Esophagus mucosa (tissue), 1 donor: ENCODE data around the gene MAMDC2. TPM values are rescaled to one million over a fixed set of nuclear protein-coding genes. Genes with fewer than 3 reads are reported as not detected.

ENCODE experiments used
- ATAC-seq: fragments of 200-7000 bp; cut with Tn5 transposase; one replicate; pipeline ENCODE4 v1.9.1; 2020
- total RNA-seq: library from RNA; stranded (reverse); gene quantifications from one replicate; pipeline ENCODE4 v1.2.4, GENCODE V29; 2023
- donor health status: DM: yes; HTN: yes; CAD: no.

The MAMDC2 gene
- total RNA-seq, 1 donor from 2014 or later = 1.3 TPM

DNA sequence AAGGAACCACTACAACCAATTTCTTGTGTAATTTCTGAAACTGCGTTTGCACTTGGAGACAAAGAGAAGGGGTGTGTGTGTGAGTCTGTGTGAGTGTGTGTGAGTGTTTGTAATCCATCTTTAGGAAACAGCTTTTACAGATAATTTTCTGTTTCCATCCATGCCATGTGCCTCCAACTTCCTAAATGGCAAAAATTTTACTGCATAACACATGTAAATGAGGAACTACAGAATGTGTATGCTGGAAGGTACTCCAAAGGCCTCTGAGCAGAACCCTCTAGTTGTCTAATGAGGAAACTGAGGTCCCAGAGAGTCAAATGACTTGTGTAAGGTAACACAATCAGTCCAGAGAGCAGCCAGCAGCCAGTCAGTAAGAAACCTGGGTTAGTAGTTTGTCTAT lies 20.8 kb downstream of the MAMDC2 start:
- ATAC-seq = no peak

DNA sequence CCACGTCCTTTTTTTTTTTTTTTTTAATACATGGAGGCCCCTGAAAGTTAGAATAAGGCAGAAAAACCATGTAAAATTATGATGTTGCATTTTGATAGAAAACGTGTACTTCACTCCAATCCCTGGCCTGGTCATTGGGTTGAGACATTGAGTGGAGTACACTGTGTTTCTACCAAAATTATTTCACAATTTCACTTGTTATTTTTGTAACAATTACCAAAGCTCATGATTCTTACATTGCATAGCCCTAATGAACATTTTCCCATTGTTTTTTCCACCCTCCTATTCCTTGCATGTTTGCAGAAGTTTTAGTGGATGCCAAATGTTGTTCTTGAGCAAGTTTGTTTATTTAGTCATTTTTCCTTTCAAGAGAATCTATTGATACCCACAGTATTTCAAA lies 21.9 kb downstream of the MAMDC2 start:
- ATAC-seq = no peak

DNA sequence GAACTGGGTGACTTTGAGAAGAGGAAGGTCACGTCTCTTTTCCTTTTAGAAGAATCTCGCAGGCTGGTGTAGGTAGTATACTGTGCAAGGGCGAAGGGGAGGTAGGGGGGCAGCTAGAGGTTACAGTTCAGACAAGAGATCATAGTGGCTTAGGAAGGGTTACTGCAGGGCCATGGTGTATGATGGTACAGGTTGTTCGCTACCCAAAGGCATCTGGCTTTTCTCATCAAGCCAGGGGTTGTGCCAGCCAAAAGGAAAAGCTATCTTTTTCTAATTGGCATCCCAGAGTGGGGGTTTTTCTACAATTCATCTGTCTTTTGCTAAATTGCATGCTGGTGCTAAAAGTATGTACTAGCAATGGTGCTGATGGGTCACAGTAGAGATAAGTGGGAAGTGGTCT lies 22.8 kb downstream of the MAMDC2 start:
- no peak for ATAC-seq

DNA sequence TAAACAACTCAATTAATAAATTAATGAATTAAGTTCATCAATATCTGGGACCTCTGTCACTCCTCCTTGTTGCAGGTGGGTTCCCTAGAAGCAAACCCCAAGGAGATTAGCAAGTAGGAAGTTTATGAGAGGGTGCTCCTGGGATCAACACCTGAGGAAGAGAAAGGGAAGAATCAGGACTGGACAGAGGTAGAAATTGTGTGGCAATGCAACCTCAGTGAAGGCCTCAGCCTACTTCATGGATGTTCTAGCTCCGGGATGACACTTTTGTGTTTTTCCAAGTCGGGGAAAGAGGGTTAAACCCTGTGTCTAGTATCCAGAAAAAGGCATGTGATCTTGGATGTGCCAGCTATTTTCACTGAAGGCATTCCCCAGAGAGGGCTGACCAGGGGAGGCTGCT lies 23.2 kb downstream of the MAMDC2 start:
- ATAC-seq = no peak

DNA sequence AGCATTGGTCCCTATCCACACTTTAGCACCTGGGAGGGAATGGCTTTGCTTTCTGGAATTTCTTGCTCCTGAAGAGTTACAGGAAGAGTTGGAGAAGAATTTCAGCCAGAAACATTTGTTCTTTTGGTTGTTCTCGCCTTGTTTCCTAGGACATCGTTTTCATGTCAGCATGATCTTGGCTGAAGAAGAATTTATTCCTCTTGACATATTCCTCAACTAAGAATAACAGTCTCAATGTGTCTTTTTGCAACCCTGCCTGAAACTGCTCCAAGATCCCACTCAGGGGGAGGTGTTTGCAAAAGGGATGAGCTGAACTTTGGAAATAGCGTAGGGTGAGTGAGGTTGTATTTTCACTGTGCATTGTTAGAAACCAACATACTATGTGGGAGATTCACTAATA lies 26.1 kb downstream of the MAMDC2 start:
- no peak for ATAC-seq

DNA sequence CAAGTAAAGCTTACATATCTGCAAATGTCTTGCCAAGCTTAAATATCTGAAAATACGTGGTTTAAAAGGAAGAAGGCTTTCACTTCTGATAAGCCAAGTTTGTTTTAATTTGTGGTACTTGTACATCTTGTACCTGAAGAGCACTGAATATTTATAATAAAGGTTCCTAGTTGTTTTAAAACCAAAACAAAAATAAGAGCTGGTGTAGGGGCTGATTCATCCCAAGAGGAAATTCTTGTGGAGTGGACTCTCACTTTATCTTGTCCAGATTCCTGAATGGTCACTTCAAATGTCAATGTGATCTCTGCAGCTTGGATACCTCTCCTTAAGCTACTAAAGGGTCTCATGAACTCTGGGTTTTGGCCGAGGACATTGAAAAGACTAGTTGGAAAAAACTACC lies 29.5 kb downstream of the MAMDC2 start:
- ATAC-seq = no peak

DNA sequence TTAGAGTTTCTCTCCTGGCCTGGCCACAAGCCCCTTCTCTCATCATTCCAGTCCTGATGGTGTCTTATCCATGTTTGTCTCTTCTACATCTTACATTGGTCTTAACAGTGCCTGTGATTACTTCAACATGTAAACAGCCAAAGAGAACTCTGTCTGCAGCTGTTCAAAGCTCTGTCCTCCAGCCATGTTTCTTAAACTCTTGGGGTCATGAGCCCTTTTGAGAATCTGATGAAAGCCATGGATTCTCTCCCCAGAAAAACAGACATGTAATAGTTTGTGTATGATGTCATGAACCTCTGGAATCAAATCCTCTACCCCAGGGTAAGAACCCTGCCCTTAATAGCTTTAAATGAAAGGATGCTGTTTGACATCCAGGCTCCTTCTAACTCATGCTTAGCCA lies 30.1 kb downstream of the MAMDC2 start:
- ATAC-seq = no peak

DNA sequence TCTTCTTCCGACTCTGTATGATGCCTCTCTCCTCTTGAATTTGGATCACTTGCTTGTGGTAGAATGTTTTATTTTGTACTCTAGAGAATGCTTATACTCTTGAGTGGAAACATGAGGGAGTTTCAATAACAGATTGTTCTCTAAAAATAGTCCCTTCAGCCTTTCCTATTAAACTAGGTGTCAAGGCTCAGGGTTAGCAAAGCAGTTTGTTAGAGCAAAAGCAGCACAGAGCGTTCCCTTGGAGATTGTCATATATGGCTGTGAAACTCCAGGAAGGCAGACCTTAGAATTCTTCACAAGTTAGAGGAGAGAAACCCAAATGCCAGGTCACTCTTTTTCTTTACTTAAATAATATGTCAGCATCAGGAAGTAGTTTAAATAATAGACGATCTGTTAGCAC lies 33.0 kb downstream of the MAMDC2 start:
- ATAC-seq = no peak

DNA sequence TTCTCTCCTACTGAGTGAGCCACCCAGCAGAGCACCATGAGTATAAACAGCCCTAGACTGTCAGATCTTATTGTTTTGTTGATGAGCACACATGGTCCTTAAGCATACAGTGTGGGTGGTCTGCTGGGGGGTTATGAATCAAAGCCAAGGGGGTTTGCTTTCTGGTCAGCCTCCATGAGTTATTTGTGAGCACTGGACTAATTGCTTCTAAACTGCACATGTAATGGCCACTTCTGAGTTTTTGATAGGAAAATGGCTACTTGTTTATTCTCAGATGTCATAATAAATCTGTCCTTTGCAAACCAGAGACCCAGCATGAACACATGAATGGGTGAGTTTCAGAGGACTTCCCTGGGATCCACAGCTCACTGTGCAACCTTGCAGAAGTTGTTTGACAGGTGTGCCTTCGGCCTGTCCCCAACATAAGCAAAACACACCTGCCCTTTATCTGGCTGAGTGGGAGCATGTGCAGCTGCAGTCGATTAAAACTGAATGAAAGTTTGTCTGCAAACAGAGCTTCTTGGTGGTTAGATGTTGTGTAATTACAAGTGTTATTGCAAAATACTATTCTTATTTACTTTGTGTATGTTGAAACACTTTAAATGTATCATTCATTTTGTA lies 35.9 kb downstream of the MAMDC2 start:
- ATAC-seq = no peak

DNA sequence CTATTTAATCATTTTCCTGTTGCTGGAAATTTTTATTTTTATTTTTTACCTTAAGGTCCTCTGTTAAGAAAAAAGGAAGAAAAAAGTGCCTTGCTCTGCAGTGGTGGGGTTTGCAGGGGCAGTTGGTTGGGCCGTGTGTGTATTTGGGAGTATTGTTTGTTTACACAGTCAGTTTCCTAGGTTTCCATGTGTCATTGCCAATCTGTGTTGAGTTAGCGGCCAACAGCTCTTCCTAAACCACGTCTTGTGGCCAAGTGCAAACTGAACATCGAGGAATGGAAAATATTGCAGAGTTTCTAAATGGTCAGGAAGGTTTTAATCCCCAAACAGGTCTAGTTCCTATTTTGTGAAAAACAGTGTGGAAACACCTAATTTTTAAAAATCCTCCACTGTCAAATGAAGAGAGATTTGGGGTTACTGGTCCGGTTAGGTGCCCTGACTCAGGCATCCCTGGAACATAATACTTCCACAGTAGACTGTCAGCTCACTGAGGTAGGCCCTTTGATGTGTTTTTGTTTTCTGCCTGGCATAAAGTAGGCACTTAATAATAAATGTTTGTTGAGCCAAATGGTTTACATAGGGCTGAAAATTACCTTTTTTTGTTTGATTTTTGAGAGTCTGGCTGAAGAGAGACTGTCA lies 37.0 kb downstream of the MAMDC2 start:
- no peak for ATAC-seq

DNA sequence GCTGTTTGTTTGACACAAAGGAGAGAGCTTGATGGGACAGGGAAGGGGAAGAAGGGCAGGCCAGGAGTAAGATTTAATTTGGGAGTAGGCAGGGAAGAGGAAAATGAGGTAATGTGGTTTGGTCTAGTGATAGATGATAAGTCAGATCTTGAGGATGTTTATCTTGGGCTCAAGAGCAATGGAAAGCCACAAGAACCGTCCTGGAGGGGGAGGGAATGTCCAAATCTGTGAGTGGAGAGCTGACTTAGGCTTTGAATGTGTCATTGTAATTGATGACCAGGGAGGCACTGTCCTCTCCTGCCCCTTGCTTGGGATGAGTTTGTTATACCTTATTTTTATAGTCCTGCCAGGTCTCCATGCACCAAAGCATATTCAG lies 37.5 kb downstream of the MAMDC2 start:
- no peak for ATAC-seq

DNA sequence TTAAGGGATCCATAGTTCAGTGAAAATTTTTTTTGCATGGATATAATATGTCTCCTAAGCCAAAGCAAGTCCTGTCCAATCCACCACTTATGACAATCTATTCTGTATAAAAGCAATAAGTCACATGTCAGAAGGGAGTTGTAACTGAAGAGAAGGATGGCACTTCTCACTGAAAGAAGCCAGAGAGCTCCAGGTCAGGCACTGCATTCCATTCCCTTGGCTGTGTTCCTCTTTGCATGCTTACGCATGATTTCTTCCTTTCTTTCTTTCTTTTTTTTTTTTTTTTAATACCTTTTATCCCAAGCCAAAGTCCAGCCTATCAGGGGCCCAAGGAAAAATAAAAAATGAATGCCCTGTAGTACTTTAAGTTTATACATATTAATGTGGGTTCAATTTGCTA lies 39.8 kb downstream of the MAMDC2 start:
- ATAC-seq = no peak

DNA sequence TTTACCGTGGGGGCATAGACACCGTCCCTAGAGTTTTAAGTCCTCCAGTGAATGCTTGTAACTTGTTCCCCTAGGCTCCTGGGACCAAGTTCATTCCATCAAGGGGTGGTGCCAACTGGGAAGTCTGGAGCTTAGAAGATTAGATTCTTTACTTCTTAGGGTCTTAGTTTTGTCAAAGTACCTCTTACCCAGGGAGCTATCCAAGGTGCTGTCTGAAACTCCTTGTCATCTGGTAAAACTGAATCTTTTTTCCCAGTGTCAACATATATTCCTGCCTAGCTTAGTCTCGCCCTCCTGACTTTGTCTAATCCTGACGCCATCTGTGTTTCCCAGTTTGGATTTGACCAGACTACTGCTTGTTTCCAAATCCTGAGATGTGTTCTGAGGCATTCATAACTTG lies 41.6 kb downstream of the MAMDC2 start:
- no peak for ATAC-seq

DNA sequence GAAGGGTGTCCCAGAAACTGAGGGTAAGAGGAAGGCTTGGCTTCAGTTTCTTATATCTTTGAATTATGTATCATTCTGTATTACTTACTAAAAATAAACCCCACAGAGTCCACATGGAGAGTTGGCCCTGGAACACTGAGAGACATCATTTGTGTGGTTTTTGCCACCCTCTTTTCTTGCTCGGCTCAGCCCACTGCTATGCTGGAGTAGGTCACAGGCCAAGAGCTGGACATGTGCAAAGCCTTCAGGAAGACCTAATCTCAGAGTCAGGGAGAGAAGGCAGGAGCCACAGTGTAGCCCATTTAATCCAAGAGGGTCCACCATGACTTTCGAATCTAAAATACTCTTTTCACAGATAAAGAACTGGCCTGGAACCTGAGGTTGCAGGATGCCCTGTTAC lies 47.5 kb downstream of the MAMDC2 start:
- ATAC-seq = no peak

DNA sequence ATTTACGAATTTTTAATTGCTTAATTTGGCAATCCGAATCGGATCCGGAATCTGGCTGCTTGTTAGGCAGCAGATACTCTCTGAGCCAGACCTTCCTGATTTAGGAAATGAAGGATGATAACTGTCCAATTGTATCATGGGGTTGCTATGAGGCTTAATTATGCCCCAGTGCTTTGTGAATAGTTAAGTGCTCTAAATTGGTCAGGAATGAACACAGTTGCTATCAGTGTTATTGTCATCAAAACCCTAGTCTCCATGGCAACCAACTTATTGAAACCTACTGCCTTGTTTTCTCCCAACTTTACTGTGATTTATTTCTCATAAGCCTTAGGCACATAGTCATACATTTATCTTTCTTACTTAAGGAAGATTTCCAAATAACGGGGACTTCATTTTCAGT lies 47.9 kb downstream of the MAMDC2 start:
- ATAC-seq = no peak

DNA sequence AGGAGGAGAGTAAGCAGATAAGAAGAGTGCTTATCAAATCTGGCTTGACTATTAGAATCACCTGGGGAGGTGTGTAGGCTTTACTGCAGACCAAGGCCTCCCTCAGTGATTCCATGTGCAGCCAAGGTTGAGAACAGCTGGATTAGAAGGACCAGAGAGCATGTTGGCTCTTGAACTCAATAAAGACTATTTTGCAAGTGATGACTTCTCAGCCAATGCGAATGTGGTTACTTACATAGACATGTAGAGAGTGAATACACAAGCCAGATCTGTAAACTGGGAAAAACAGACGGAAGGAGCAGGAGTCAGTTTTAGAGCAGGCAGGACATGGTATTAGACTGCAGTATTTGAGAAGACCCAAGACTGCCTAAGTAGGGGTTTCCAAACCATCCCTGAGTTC lies 48.5 kb downstream of the MAMDC2 start:
- no peak for ATAC-seq

DNA sequence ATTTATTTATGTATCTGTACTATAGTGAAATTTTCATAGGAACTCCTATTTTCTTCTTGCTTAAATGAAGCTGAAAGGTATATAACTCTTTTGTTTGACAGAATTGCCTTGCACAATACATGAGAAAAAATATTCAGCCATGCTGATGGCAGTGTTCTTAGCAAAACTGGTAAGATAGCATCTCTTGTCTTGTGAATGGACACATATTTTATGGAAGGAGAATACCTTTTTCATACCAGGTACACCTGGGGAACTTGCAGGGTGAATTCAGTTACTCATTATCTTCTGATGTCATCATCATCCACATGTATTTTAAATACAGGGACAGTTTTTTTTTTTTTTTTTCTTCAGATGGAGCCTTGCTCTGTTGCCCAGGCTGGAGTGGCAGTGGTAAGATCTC lies 49.4 kb downstream of the MAMDC2 start:
- ATAC-seq = no peak

DNA sequence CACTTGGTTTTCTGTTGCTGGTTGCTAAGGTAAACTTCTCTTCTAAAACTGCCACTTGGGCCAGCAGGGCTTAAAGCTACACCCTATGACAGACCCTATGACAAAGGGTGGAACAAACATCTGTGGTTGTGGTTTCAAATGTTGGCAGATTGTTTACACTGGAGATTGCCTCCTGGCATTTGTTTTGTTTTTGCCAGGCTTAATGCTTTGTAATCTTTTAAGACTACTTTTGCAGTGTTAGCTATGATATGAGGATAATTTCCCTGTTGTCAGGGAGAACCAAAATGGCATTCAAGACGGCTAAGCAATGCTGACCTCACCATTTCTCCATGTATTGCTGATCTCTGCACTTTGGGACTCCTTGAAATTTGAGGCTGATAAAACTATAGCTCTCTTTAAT lies 50.3 kb downstream of the MAMDC2 start:
- no peak for ATAC-seq

DNA sequence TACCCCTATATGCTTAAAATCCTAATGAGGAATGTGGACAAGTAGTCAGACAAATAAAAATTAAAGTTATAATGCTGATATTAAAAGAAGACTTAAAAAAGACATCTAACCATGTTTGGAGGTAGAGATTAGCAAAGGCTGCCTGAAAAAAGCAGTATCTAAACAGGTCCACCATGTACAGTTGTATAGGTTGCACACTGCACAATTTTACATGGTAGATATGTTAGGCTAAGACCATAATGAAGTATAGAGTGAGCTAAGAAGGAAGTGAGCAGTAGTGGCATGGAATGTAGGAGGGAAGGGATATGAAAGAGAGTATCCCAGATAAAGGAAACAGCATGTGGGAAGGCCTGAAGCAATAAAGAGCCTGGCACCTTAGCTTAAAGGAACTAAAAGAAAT lies 51.1 kb downstream of the MAMDC2 start:
- ATAC-seq = no peak

DNA sequence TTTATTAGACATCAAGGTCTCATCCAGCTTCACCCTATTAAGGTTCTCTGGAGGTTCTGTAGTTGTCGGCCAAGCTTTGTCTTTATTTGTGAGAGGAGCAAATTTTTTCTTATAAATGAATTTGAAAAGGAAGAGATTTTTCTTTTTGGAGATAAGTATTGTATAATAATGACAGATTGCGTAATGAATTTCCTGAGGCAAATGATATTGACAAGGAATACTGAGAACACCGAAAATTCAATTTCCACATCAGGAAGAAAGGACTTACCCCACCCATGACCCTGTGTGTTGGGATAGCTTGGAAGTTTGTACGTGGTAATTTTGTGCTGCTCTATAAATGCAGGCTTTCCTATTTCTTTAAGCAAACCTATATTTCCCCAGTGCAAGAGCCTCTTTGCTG lies 53.5 kb downstream of the MAMDC2 start:
- ATAC-seq = no peak

DNA sequence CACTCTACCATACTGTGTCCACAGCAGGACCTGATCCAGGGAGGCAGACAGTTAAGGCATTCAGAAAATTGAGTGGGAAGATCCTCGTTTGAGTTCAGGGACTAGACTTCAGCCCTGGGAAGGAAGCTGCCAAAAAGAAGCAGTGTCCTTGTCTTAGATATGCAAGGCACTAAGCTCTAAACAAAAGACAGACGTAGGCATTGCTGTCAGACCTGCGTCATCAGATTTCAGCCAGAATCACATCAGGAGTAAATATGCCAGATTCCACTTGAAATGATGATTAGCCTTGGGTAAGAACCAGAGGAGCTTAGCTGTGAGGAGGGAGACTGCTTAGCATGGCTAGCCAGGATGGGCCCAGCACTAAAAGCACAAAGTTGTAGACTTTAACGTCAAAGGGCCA lies 56.7 kb downstream of the MAMDC2 start:
- ATAC-seq = no peak

DNA sequence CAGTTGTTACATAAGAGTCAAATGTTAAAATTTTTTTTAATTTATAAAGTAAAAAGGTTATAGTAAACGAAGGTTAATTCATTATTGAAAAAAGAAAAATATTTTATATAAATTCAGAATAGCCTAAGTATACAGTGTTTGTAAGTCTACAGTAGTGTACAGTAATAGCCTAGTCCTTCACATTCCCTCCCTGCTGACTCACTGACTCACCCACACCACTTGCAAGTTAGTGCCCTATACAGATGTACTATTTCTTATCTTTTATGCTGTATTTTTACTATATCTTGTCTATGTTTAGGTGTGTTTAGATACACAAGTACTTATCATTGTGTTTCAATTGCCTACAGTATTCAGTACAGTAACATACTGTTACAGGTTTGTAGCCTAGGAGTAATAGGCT lies 57.6 kb downstream of the MAMDC2 start:
- no peak for ATAC-seq

DNA sequence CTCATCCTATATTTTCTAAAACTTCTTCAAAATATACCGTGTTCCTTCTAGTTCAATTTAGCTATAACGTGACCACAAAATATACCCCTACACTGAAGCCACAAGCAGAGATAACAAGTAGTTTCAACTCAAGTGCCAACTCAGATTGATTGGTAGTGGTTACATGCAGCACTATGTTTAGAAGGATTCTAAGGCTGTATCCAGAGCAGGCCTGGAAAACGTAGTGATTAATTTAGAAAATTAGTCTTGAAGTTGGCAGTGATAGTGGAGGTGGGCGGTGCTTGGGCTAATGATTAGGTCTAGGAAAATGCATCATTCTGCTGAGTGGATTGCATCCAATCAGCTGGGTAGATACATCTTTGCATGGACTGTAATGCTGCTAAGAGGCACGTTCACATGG lies 61.5 kb downstream of the MAMDC2 start:
- no peak for ATAC-seq

DNA sequence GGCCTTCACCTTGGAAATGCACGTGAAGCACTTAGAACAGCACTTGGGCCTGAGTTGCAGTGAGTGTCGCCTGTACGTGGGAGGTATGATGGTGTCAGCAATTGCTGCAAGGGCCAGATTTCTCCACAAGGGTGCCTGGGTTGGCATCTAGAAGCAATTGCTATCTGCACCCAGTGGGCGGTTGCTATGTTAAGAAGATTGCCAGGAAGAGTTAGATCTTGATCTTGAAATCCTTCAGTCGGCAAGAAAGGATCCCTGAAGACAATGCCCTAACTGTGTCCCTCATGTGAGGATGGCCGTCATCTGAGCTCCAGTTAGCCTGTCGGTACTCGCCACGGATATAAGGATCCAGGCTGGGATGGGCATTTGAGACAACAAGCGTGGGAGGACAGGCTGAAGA lies 62.9 kb downstream of the MAMDC2 start:
- no peak for ATAC-seq

DNA sequence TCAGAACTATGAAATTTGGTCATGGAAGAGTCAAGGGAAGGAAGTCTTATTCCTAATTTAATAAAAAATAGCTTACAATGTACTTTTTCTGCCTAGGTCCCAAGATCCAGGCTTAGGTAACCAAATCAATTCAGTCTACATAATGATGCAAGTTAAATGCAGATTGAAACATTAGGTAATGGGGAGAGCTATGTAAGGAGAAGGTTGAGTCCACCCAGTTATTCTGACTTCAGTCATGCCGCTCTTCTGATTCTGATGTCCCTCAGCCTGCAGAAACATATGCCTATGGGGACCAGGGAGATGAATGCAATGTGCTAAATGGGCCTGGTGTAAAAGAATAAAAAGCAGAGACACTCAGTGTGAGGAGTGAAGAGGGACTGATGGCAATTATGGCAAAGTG lies 63.9 kb downstream of the MAMDC2 start:
- no peak for ATAC-seq
